ENCODE data around the gene PEX10. TPM values are rescaled to one million over a fixed set of nuclear protein-coding genes. Genes with fewer than 3 reads are reported as not detected.

The PEX10 gene
- total RNA-seq, 2 donors from 2014 or later, result 12.1 to 27.9 TPM

- H3K4me3 ChIP-seq, result no peak overlapping the region
- no peak overlapping the region for H3K27ac ChIP-seq
- TF ChIP-seq CTCF (IDR thresholded peaks at IDR 0.05), result no peak
- no peaks in the 10 kb centered on the region for H3K9me3 ChIP-seq
- no peaks in the 10 kb centered on the region for H3K36me3 ChIP-seq
- no peak for DNase-seq (ENCODE audit: low spot score)
- ATAC-seq (ENCODE audit: insufficient number of reproducible peaks, low FRiP score, low read depth), result no peak
- no peaks in the 10 kb centered on the region for H3K27me3 ChIP-seq (replicated peaks; ENCODE audit: insufficient read depth)
- no peaks in the 10 kb centered on the region for H3K4me1 ChIP-seq (ENCODE audit: control insufficient read depth in 1 of 2, low read depth in 2 of 2)
These were observed 46.3 kb upstream of the PEX10 start for GRCh38 chr1:2458687-2459086.

- no peak overlapping the region for H3K4me3 ChIP-seq
- no peak overlapping the region for H3K27ac ChIP-seq
- H3K9me3 ChIP-seq, result no peaks in the 10 kb centered on the region
- H3K27me3 ChIP-seq (replicated peaks; ENCODE audit: insufficient read depth), result peaks cover 3% of the 10 kb centered on the region
- no peak for TF ChIP-seq CTCF (IDR thresholded peaks at IDR 0.05)
- no peak for DNase-seq (ENCODE audit: low spot score)
- no peaks in the 10 kb centered on the region for H3K36me3 ChIP-seq
- no peaks in the 10 kb centered on the region for H3K4me1 ChIP-seq (ENCODE audit: control insufficient read depth in 1 of 2, low read depth in 2 of 2)
- ATAC-seq (ENCODE audit: insufficient number of reproducible peaks, low FRiP score, low read depth), result no peak
These were observed 45.1 kb upstream of the PEX10 start for GRCh38 chr1:2457444-2457843.

GRCh38 chr1:2455757-2456156, 43.4 kb upstream of the PEX10 start:
- no peak for DNase-seq (ENCODE audit: low spot score)
- no peak for TF ChIP-seq CTCF (IDR thresholded peaks at IDR 0.05)
- Histone ChIP-seq H3K27me3 (replicated peaks; ENCODE audit: insufficient read depth) (peaks cover 3% of the 10 kb centered on the region), H3K4me3 (no peak overlapping the region), H3K36me3 (no peaks in the 10 kb centered on the region), H3K27ac (no peak overlapping the region), H3K9me3 (no peaks in the 10 kb centered on the region), H3K4me1 (ENCODE audit: control insufficient read depth in 1 of 2, low read depth in 2 of 2) (no peaks in the 10 kb centered on the region)
- ATAC-seq (ENCODE audit: insufficient number of reproducible peaks, low FRiP score, low read depth), result no peak

- TF ChIP-seq CTCF (IDR thresholded peaks at IDR 0.05), result no peak
- peaks cover 3% of the 10 kb centered on the region for H3K27me3 ChIP-seq (replicated peaks; ENCODE audit: insufficient read depth)
- no peaks in the 10 kb centered on the region for H3K36me3 ChIP-seq
- no peak for DNase-seq (ENCODE audit: low spot score)
- no peaks in the 10 kb centered on the region for H3K9me3 ChIP-seq
- no peak overlapping the region for H3K27ac ChIP-seq
- H3K4me3 ChIP-seq, result no peak overlapping the region
- no peaks in the 10 kb centered on the region for H3K4me1 ChIP-seq (ENCODE audit: control insufficient read depth in 1 of 2, low read depth in 2 of 2)
- no peak for ATAC-seq (ENCODE audit: insufficient number of reproducible peaks, low FRiP score, low read depth)
These were observed 41.9 kb upstream of the PEX10 start for GRCh38 chr1:2454227-2454626.

GRCh38 chr1:2452932-2453315, 40.6 kb upstream of the PEX10 start:
- H3K27ac ChIP-seq, result no peak overlapping the region
- ATAC-seq (ENCODE audit: insufficient number of reproducible peaks, low FRiP score, low read depth), result no peak

More at GRCh38 chr1:2452932-2453315, 40.6 kb upstream of the PEX10 start:
- DNase-seq (ENCODE audit: low spot score), result no peak
- Histone ChIP-seq H3K27me3 (replicated peaks; ENCODE audit: insufficient read depth) (peaks cover 3% of the 10 kb centered on the region), H3K36me3 (no peaks in the 10 kb centered on the region), H3K9me3 (no peaks in the 10 kb centered on the region), H3K4me3 (no peak overlapping the region), H3K4me1 (ENCODE audit: control insufficient read depth in 1 of 2, low read depth in 2 of 2) (no peaks in the 10 kb centered on the region)
- no peak for TF ChIP-seq CTCF (IDR thresholded peaks at IDR 0.05)

Data from thoracic aorta (tissue), 2 donors.